ENCODE results near the gene PARD3B.

- no peak for TF ChIP-seq CTCF (IDR thresholded peaks at IDR 0.05)
- no peak for TF ChIP-seq POLR2A (IDR thresholded peaks at IDR 0.05)
Measured at GRCh38 chr2:205010196-205010595, 464.9 kb downstream of the PARD3B start.
